HepG2 (cell line): ENCODE data around the gene OR52E2. TPM values are rescaled to one million over a fixed set of nuclear protein-coding genes. Genes with fewer than 3 reads are reported as not detected.
A peak's percentile ranks its signal among the peaks of the same experiment; 100 is the strongest.

Source experiments
- ATAC-seq: fragments of 200-7000 bp; cut with Tn5 transposase; 3 replicates; pipeline ENCODE4 v1.9.1; 2020; ENCODE audit warnings: mild to moderate bottlenecking, moderate library complexity
- BruUV-seq: library from RNA; stranded (reverse); fragments of 400-500 nt; replicated peaks from 2 replicates; lab custom pipeline; 2021; lab: Mats Ljungman, UMichigan
- CTCF ChIA-PET: fragments of 300-600 bp; formaldehyde crosslinking; extraction: SDS; loops from one replicate; lab custom pipeline; 2021; ENCODE audit warnings: low total read pairs, inconsistent platforms, low intra/inter-chr PET ratio; lab: Yijun Ruan, JAX
- POLR2A ChIA-PET: fragments of 350-600 bp; sonication (Branson Sonifier 250); formaldehyde crosslinking; loops from one replicate; lab custom pipeline; 2020; ENCODE audit warnings: antibody characterized with exemption, inconsistent platforms; lab: Yijun Ruan, JAX
- DNase-seq: peaks from one replicate; pipeline ENCODE4 v3.0.0-alpha.2; 2015; ENCODE audit warnings: low spot score
- FAIRE-seq: peaks from 3 replicates; lab custom pipeline; 2011; peaks lifted over from hg19 to GRCh38; lab: Jason Lieb, UNC
- H2AFZ ChIP-seq: one replicate; pipeline ENCODE4 v1.6.1; 2011; ENCODE audit warnings: low read length, inconsistent platforms
- H3K27ac ChIP-seq: fragments of 300-600 bp; 3 replicates; pipeline ENCODE4 v1.8.0; 2011; ENCODE audit warnings: mixed run types, mild to moderate bottlenecking, mixed read lengths, low read length, inconsistent platforms; ENCODE audit not compliant: insufficient read depth; ENCODE audit errors: extremely low read length
- H3K27me3 ChIP-seq, 2 experiments: fragments of 200-600 bp in 1 of 2; 2 replicates in 1 of 2; 3 replicates in 1 of 2; pipeline versions ENCODE4 v1.6.0 to v1.8.0; 2011; ENCODE audit warnings: low read length in 2 of 2, mild to moderate bottlenecking in 2 of 2, moderate library complexity in 2 of 2, inconsistent platforms in 1 of 2; ENCODE audit not compliant: insufficient read depth in 2 of 2, control insufficient read depth in 1 of 2
- H3K36me3 ChIP-seq, 2 experiments: fragments of 200-600 bp in 1 of 2; replicated peaks in 1 of 2; 2 replicates in 1 of 2; 3 replicates in 1 of 2; pipeline versions ENCODE4 v1.5.1 to v1.8.0; 2011; ENCODE audit warnings: low read length in 2 of 2, inconsistent platforms in 1 of 2; ENCODE audit not compliant: insufficient read depth in 2 of 2, control insufficient read depth in 1 of 2
- H3K4me1 ChIP-seq: 2 replicates; pipeline ENCODE4 v1.5.1; 2012; ENCODE audit warnings: low read length, inconsistent platforms; ENCODE audit not compliant: insufficient read depth
- H3K4me2 ChIP-seq: 2 replicates; pipeline ENCODE4 v1.6.0; 2011; ENCODE audit warnings: low read depth, low read length, inconsistent platforms
- H3K4me3 ChIP-seq, 3 experiments: fragments of 200-600 bp in 1 of 3; sonication (generic), shearing (Covaris generic) in 1 of 3; replicated peaks in 1 of 3; 2 replicates each; pipeline ENCODE4 v1.5.1; 2011 to 2016; ENCODE audit warnings: low read length in 3 of 3, inconsistent platforms in 2 of 3, low read depth in 2 of 3, mild to moderate bottlenecking in 2 of 3, control low read depth in 1 of 3, mixed read lengths in 1 of 3; ENCODE audit not compliant: insufficient read depth in 1 of 3
- H3K79me2 ChIP-seq: one replicate; pipeline ENCODE4 v1.6.1; 2011; ENCODE audit warnings: low read length, inconsistent platforms; ENCODE audit not compliant: insufficient read depth
- H3K9ac ChIP-seq: 2 replicates; pipeline ENCODE4 v1.6.0; 2011; ENCODE audit warnings: mild to moderate bottlenecking, low read depth, low read length, inconsistent platforms; ENCODE audit not compliant: insufficient read depth
- H3K9me3 ChIP-seq: 2 replicates; pipeline ENCODE4 v1.5.1; 2012; ENCODE audit warnings: mild to moderate bottlenecking, low read length
- H4K20me1 ChIP-seq: 2 replicates; pipeline ENCODE4 v1.6.0; 2011; ENCODE audit warnings: inconsistent platforms, mild to moderate bottlenecking, low read length, moderate library complexity; ENCODE audit not compliant: insufficient read depth
- CCAR2 ChIP-seq: fragments of 200-400 bp; formaldehyde crosslinking; optimal IDR thresholded peaks from 2 replicates; pipeline ENCODE3; 2018; ENCODE audit warnings: low read depth, mild to moderate bottlenecking, low read length, moderate library complexity
- CEBPB ChIP-seq: IDR thresholded peaks from 2 replicates; pipeline ENCODE4 v1.6.1; 2011; ENCODE audit warnings: low read depth, low read length, improper control_type of control experiment, borderline replicate concordance
- IRX3 ChIP-seq: sonication (generic); formaldehyde crosslinking; IDR thresholded peaks from 2 replicates; pipeline ENCODE4 v1.8.1; 2023; ENCODE audit warnings: mild to moderate bottlenecking, low read depth, missing genetic modification reagents, borderline replicate concordance
- MAFF ChIP-seq: IDR thresholded peaks from 2 replicates; pipeline ENCODE4 v1.6.1; 2011; ENCODE audit warnings: low read depth, low read length, improper control_type of control experiment
- MAFK ChIP-seq, 2 experiments: IDR thresholded peaks in 1 of 2; conservative IDR thresholded peaks in 1 of 2; 2 replicates each; pipeline ENCODE4 v1.6.1; 2011; ENCODE audit warnings: improper control_type of control experiment in 2 of 2, low read length in 2 of 2
- RNF2 ChIP-seq: fragments of 450-650 bp; conservative IDR thresholded peaks from 2 replicates; pipeline ENCODE4 v1.6.1; 2016; ENCODE audit warnings: low read depth
- SNAPC4 ChIP-seq: sonication (generic); formaldehyde crosslinking; IDR thresholded peaks from 2 replicates; pipeline ENCODE4 v1.4.0; 2020; ENCODE audit warnings: mild to moderate bottlenecking, missing genetic modification reagents
- SYNCRIP ChIP-seq: fragments of 200-400 bp; formaldehyde crosslinking; IDR thresholded peaks from 2 replicates; pipeline ENCODE4 v1.6.1; 2018; ENCODE audit warnings: mild to moderate bottlenecking, low read depth, low read length; ENCODE audit not compliant: insufficient read depth
- ZBTB42 ChIP-seq: sonication (generic); formaldehyde crosslinking; IDR thresholded peaks from 2 replicates; pipeline ENCODE4 v1.5.0; 2020; ENCODE audit warnings: mild to moderate bottlenecking, missing genetic modification reagents
- ZMYM3 ChIP-seq: sonication (generic); formaldehyde crosslinking; IDR thresholded peaks from 2 replicates; pipeline ENCODE4 v1.5.1; 2020; ENCODE audit warnings: mild to moderate bottlenecking, missing genetic modification reagents
- ZNF550 ChIP-seq: sonication (generic); formaldehyde crosslinking; IDR thresholded peaks from 2 replicates; pipeline ENCODE4 v1.4.0; 2020; ENCODE audit warnings: mild to moderate bottlenecking, missing genetic modification reagents, borderline replicate concordance
- ZNF766 ChIP-seq: sonication (generic); formaldehyde crosslinking; IDR thresholded peaks from 2 replicates; pipeline ENCODE4 v1.5.0; 2020; ENCODE audit warnings: missing genetic modification reagents, borderline replicate concordance
- WGBS: methylation state at CpG from one replicate; pipeline ENCODE4 v1.1.6; 2017; ENCODE audit warnings: low lambda C conversion rate; 5-methylcytosine and 5-hydroxymethylcytosine counted together
- in situ Hi-C: cut with HindIII; loops from 2 replicates; pipeline ENCODE4 v1.10.0; 2017; ENCODE audit warnings: low pct_unique_long_range_greater_than_20kb; ENCODE audit not compliant: extremely low pct_ligation_motif_present
- intact Hi-C: fragments of 100-400 bp; cut with micrococcal nuclease; formaldehyde crosslinking; loops from one replicate; pipeline ENCODE4 v1.10.0; 2022; ENCODE audit not compliant: unreplicated experiment
- polyA plus RNA-seq, 8 experiments: library from polyadenylated mRNA; depleted of rRNA in 3 of 8; stranded (reverse) in 7 of 8; unstranded in 1 of 8; fragments of >200 nt; fragmentation: Illumina TruSeq in 4 of 8; extraction: Trizol in 4 of 8; gene quantifications; 2 replicates each; pipeline versions ENCODE4 v1.2.1 to v1.2.3, GENCODE V29; 2011 to 2016; ENCODE audit warnings: low read depth in 4 of 8, missing spikeins in 1 of 8, mixed read lengths in 1 of 8; ENCODE audit not compliant: insufficient read depth in 1 of 8
- total RNA-seq, 5 experiments: library from RNA; depleted of rRNA; stranded (reverse); fragments of >200 nt; fragmentation: Illumina TruSeq; extraction: Trizol; gene quantifications; 2 replicates each; pipeline ENCODE4 v1.2.3, GENCODE V29; 2016; ENCODE audit warnings: low read depth in 1 of 5
- TF ChIP-seq, protein P1 (sequence below): sonication (generic); formaldehyde crosslinking; IDR thresholded peaks from 2 replicates; pipeline ENCODE4 v1.5.1; 2020; ENCODE audit warnings: missing genetic modification reagents, mild to moderate bottlenecking, borderline replicate concordance

OR52E2 gene
- total and polyA plus RNA-seq, 2 of the 13 experiments (the other 11 are each of a cell fraction or from before 2014, with no cell fraction given) = not detected

- Histone ChIP-seq H3K4me2 (no peak overlapping the region), H2AFZ (no peak overlapping the region), H3K36me3 (no peaks in the 10 kb centered on the region), H3K79me2 (no peaks in the 10 kb centered on the region), H3K9me3 (no peaks in the 10 kb centered on the region), H3K27me3 (peaks cover 0 to 4% of the 10 kb centered on the region in 2 experiments; a peak in 2 of 5 replicates), H3K4me1 (no peaks in the 10 kb centered on the region), H3K27ac (no peak overlapping the region), H3K4me3 (no peak overlapping the region), H3K9ac (no peak overlapping the region), H4K20me1 (no peaks in the 10 kb centered on the region)
- no TSS peak for BruUV-seq
- TF ChIP-seq SYNCRIP = no peak
- TF ChIP-seq ZBTB42 (CRISPR knock-in tag) = no peak
- no peak for TF ChIP-seq ZNF550 (CRISPR knock-in tag)
- TF ChIP-seq MAFF = peak; percentile 78
- TF ChIP-seq MAFK (conservative IDR thresholded peaks at IDR 0.05 in 1 of 2, IDR thresholded peaks at IDR 0.05 in 1 of 2; ENCODE audit: low read length in 2 of 2) = peak; percentile 41 to 78; a peak in 3 of 4 replicates
- ChIA-PET CTCF (no interaction called here), POLR2A (no interaction called here)
- DNase-seq (no peak), ATAC-seq (no peak), FAIRE-seq (no peak)
- in situ Hi-C loops = no loop called here
- intact Hi-C loops = no loop called here
These were observed 24.2 kb upstream of the OR52E2 start for GRCh38 chr11:5083602-5084001.

DNA sequence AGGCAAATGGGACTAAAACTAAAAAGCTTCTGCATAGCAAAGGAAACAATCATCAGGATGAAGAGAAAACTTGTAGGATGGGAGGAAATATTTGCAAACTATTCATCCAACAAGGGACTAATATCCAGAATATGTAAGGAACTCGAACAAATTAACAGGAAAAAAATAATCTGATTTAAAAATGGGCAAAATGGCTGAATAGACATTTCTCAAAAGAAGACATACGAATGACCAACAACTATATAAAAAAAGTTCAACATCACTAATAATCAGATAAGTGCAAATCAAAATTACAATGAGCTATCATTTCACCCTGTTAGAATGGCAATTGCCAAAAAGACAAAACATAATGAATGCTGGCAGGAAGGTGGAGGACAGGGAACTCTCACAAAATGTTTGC is 22.0 kb upstream of the OR52E2 start:
- ChIA-PET CTCF (no interaction called here), POLR2A (no interaction called here)
- Histone ChIP-seq H3K4me1 (no peaks in the 10 kb centered on the region), H3K4me3 (no peak overlapping the region), H2AFZ (no peak overlapping the region), H3K79me2 (no peaks in the 10 kb centered on the region), H4K20me1 (no peaks in the 10 kb centered on the region), H3K4me2 (no peak overlapping the region), H3K27ac (no peak overlapping the region), H3K36me3 (no peaks in the 10 kb centered on the region), H3K27me3 (peaks cover 0 to 4% of the 10 kb centered on the region in 2 experiments; a peak in 2 of 5 replicates), H3K9me3 (no peaks in the 10 kb centered on the region), H3K9ac (no peak overlapping the region)
- intact Hi-C loops (no loop called here), in situ Hi-C loops (no loop called here)
- WGBS = 1% methylated on average over 2 of the region's 2 CpGs
- ATAC-seq (no peak), DNase-seq (no peak), FAIRE-seq (no peak)
- BruUV-seq = no TSS peak
- TF ChIP-seq SNAPC4 (no peak), IRX3 (no peak), CEBPB (no peak), ZMYM3 (CRISPR knock-in tag) (no peak), MAFF (0 out of 2 replicates have a peak, but pooled peaks have one; percentile 4), ZNF766 (CRISPR knock-in tag) (no peak), RNF2 (no peak), CCAR2 (no peak), MAFK (conservative IDR thresholded peaks at IDR 0.05 in 1 of 2, IDR thresholded peaks at IDR 0.05 in 1 of 2; ENCODE audit: low read length in 2 of 2) (peak; percentile 31 to 35; a peak in 2 of 4 replicates)
- TF ChIP-seq, protein P1, sequence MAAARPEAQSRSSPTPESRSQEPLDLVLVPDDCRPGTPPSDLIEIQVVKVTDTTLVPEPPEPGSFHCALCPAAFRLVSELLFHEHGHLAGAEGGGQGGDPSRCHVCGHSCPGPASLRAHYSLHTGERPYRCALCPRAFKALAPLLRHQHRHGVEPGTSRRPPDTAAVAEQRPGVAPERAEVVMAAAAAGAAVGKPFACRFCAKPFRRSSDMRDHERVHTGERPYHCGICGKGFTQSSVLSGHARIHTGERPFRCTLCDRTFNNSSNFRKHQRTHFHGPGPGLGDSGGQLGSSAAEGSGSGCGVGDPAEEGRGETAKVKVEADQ (CRISPR knock-in tag) = no peak
